ENCODE measurements around the gene POU2AF1.

The POU2AF1 gene

DNA sequence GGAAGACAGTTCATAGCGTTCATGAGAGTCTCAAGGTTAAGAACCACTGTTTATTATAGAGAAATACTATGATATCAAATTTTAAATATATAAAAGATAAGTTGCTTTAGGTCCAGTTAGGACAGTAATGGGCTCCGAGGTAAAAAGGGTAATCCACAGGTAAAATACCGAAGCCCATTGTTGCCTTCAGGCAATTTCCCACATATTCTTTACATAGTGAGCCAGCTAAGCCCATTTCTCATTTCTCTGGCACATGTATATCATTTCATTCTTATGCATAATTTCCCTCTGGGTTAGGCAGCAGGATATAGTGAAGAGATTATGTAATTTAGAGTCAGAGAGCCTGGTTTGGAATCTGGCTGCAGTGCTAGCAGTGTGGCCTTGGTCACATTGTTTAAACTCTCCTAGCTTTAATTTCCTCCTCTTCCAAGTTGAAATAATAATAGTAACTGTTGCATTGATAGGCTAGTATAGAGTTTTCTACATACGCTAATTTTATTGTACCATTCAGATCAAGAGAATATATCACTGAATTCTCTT is 7.6 kb upstream of the POU2AF1 start:
- Histone ChIP-seq H3K9ac (ENCODE audit: low read length) (no peak overlapping the region), H3K4me1 (ENCODE audit: control insufficient read depth, insufficient read depth, low read length) (no peaks in the 10 kb centered on the region), H3K27ac (ENCODE audit: low read depth, low read length) (no peak overlapping the region)

DNA sequence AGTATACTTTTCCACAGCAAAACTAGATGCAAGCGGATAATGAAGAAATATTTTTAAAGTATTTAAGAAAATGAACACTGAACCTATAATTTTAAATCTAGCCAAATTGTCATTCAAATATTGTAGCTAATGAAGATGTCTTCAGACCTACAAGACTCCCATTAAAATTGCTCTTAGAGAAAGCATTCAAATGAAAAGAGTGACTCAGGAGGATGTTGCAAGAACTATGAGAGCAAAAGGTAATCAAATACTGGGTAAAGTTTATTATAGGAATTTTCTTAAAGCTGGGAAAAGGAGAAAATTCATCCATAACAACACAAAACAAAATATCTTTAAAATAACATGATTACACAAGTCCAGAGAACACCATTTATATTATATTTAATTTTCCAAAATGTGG is 5.4 kb upstream of the POU2AF1 start:
- no peak overlapping the region for H3K9ac ChIP-seq (ENCODE audit: low read length)
- H3K27ac ChIP-seq (ENCODE audit: low read depth, low read length) = no peak overlapping the region
- no peak overlapping the region for H3K4me3 ChIP-seq (ENCODE audit: low read depth, low read length)
- no peaks in the 10 kb centered on the region for H3K4me1 ChIP-seq (ENCODE audit: control insufficient read depth, insufficient read depth, low read length)
- no peaks in the 10 kb centered on the region for H3K36me3 ChIP-seq (ENCODE audit: control insufficient read depth, insufficient read depth, low read length)
- H3K27me3 ChIP-seq (ENCODE audit: control insufficient read depth, insufficient read depth, low read length) = no peaks in the 10 kb centered on the region
- H3K9me3 ChIP-seq (ENCODE audit: control insufficient read depth, insufficient read depth, low read depth, low read length) = no peaks in the 10 kb centered on the region

More for the DNA sequence above, 7.6 kb upstream of the POU2AF1 start:
- Histone ChIP-seq H3K9me3 (ENCODE audit: control insufficient read depth, insufficient read depth, low read depth, low read length) (no peaks in the 10 kb centered on the region), H3K4me3 (ENCODE audit: low read depth, low read length) (no peak overlapping the region), H3K27me3 (ENCODE audit: control insufficient read depth, insufficient read depth, low read length) (no peaks in the 10 kb centered on the region), H3K36me3 (ENCODE audit: control insufficient read depth, insufficient read depth, low read length) (no peaks in the 10 kb centered on the region)

DNA sequence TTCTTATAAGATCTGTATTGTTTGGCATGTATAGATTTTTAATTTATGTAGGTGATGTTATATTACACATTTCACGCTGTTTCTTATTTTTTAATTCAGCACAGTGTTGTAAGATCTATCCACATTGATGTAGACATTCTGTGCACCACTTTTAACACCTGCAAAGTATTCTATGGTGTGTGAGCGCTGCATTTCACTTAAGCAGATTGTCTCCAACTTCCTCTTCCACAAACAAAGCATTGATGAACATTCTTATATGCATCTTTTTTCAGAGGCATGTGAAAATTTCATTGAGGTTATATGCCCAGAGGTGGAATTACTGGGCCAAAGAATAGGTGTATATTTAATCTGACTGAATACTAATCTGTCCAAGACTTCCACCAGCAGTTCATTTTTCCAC is 3.4 kb upstream of the POU2AF1 start:
- no peaks in the 10 kb centered on the region for H3K27me3 ChIP-seq (ENCODE audit: control insufficient read depth, insufficient read depth, low read length)
- no peaks in the 10 kb centered on the region for H3K9me3 ChIP-seq (ENCODE audit: control insufficient read depth, insufficient read depth, low read depth, low read length)
- H3K4me1 ChIP-seq (ENCODE audit: control insufficient read depth, insufficient read depth, low read length) = no peaks in the 10 kb centered on the region
- no peak overlapping the region for H3K9ac ChIP-seq (ENCODE audit: low read length)
- no peak overlapping the region for H3K27ac ChIP-seq (ENCODE audit: low read depth, low read length)
- no peaks in the 10 kb centered on the region for H3K36me3 ChIP-seq (ENCODE audit: control insufficient read depth, insufficient read depth, low read length)
- no peak overlapping the region for H3K4me3 ChIP-seq (ENCODE audit: low read depth, low read length)

DNA sequence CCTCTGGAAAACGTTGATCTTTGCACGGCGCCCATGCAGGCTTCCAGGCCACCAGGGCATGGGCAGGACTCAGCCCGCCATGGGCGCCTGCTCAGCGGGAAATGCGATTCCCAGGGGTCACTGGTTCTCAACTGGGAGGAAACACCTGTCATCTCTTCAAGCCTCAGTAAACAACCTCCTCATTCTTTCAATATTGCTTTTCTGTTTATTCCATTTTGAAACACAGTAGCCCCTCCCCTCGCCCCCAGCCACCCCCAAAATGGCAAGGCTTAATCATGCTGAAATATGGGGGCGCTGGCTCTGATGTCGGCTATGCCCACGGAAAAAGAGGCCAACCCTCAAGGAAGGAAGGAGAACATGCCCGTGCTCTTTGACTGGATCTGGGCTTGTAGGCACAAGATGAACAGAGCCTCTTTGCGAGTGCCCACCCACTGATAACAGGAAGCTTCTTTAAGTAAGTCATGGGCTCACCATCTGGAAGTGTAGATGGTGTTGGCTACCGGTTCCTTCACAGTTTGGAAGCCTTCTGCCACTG is 594 bp upstream of the POU2AF1 start:
- H3K4me3 ChIP-seq (ENCODE audit: low read depth, low read length) = no peak overlapping the region
- no peaks in the 10 kb centered on the region for H3K36me3 ChIP-seq (ENCODE audit: control insufficient read depth, insufficient read depth, low read length)
- H3K9me3 ChIP-seq (ENCODE audit: control insufficient read depth, insufficient read depth, low read depth, low read length) = no peaks in the 10 kb centered on the region
- H3K4me1 ChIP-seq (ENCODE audit: control insufficient read depth, insufficient read depth, low read length) = no peaks in the 10 kb centered on the region
- no peaks in the 10 kb centered on the region for H3K27me3 ChIP-seq (ENCODE audit: control insufficient read depth, insufficient read depth, low read length)
- no peak overlapping the region for H3K27ac ChIP-seq (ENCODE audit: low read depth, low read length)
- no peak overlapping the region for H3K9ac ChIP-seq (ENCODE audit: low read length)

DNA sequence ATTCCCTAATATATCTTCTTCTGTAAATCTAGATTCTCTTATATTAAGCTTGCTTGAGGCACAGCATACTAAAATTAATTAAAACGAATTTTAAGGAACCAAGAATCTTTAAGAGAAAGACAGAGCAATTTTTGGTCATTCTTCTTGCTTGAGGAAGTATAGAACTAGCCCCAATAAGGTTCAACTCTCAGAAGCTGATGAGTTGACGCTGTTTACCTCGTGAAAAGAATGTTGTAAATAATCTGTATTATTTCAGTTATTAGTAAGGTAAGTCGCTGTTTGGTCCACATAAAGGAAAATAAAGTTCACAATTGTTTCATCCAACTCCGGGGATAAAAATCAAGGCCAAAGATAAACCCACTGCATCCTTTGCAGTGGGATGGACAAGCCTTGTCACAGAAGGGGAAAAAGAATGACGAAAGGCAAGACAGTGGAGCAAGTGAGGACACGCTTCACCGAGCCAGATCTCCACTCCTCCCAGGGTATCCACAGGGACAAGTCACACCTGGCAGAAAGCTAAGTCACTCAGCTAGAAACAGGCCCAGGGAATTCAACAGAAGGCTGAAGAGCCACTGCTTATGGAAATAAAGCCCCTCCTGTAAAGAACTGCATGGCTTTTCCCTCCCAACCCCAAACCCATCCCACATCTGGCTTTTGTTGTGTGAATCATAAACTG is 752 bp downstream of the POU2AF1 start:
- Histone ChIP-seq H3K4me3 (ENCODE audit: low read depth, low read length) (no peak overlapping the region), H3K27me3 (ENCODE audit: control insufficient read depth, insufficient read depth, low read length) (no peaks in the 10 kb centered on the region), H3K36me3 (ENCODE audit: control insufficient read depth, insufficient read depth, low read length) (no peaks in the 10 kb centered on the region), H3K27ac (ENCODE audit: low read depth, low read length) (no peak overlapping the region), H3K9ac (ENCODE audit: low read length) (no peak overlapping the region), H3K9me3 (ENCODE audit: control insufficient read depth, insufficient read depth, low read depth, low read length) (no peaks in the 10 kb centered on the region), H3K4me1 (ENCODE audit: control insufficient read depth, insufficient read depth, low read length) (no peaks in the 10 kb centered on the region)

DNA sequence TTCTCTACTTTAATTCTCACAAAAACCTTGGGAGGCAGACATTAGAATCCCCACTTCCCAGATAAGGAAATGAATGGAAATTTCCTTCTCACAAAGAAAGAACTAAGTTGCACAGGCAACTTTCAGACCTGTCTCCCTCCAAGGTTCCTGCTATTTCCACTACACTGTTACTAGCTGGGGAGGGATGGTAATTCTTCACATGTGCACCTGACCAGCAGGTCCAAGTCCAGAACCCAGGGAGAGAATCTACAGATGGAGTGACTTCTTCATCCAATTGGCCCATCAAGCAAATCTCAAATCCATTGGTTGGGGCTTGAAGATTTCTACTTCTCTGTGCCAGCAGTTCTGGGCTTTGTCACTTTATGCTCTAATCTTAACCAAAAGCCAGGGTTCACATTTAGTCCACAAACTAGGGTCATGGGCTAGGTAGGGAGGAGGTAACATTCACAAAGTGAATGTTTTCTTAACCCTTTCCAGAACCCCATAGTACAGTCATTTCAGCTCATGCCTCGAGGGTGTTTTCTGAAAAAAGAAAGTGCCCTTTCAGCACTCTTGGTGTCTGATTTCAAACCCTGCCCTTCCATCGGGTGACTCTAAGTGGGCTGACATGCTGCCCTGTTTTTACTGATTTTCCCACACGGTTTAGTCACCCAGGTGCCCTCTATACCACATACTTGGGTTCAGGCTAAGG is 2.7 kb downstream of the POU2AF1 start:
- Histone ChIP-seq H3K9me3 (ENCODE audit: control insufficient read depth, insufficient read depth, low read depth, low read length) (no peaks in the 10 kb centered on the region), H3K27me3 (ENCODE audit: control insufficient read depth, insufficient read depth, low read length) (no peaks in the 10 kb centered on the region), H3K27ac (ENCODE audit: low read depth, low read length) (no peak overlapping the region), H3K9ac (ENCODE audit: low read length) (no peak overlapping the region), H3K36me3 (ENCODE audit: control insufficient read depth, insufficient read depth, low read length) (no peaks in the 10 kb centered on the region), H3K4me3 (ENCODE audit: low read depth, low read length) (no peak overlapping the region), H3K4me1 (ENCODE audit: control insufficient read depth, insufficient read depth, low read length) (no peaks in the 10 kb centered on the region)

DNA sequence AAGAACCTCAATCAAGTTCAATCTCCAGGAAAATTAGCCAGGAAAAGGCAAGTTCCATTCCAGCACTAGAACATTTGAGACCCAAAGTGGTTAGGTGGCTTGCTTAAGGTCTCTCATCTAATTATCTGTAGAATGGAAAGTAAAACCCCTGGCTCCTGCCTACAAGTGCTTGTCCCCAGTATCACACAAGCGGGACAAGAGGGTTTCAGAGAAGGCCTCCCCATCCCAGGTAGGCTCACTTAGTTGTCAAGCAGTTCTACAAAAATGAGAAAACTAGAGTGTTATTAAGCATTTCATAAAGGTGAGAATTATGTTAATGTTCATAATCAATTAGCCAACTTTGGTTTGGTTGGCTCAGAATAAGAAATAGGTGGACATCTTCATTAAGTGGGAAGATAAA is 5.5 kb downstream of the POU2AF1 start:
- H3K9me3 ChIP-seq (ENCODE audit: control insufficient read depth, insufficient read depth, low read depth, low read length) = no peaks in the 10 kb centered on the region
- no peaks in the 10 kb centered on the region for H3K4me1 ChIP-seq (ENCODE audit: control insufficient read depth, insufficient read depth, low read length)
- no peak overlapping the region for H3K4me3 ChIP-seq (ENCODE audit: low read depth, low read length)
- H3K9ac ChIP-seq (ENCODE audit: low read length) = no peak overlapping the region
- no peaks in the 10 kb centered on the region for H3K36me3 ChIP-seq (ENCODE audit: control insufficient read depth, insufficient read depth, low read length)
- no peaks in the 10 kb centered on the region for H3K27me3 ChIP-seq (ENCODE audit: control insufficient read depth, insufficient read depth, low read length)
- H3K27ac ChIP-seq (ENCODE audit: low read depth, low read length) = no peak overlapping the region

DNA sequence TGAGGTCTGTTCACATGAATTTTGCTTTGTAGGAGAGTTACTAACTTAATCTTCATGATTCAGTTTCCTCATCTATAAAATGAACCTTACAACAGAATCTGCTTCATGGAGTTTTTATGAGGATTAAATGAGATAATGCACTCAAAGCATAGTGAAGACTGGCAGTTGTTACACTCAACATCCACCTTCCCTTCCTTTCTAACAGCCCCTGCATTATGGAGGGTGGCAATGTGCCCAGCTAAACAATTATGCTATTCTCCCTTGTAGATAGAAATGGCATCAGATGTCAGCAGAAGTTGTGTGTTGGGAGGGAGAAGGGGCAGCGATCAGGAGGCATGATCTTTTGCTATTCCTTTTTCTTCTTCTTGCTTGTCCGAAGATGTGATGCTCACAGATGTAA is 6.5 kb downstream of the POU2AF1 start:
- H3K9me3 ChIP-seq (ENCODE audit: control insufficient read depth, insufficient read depth, low read depth, low read length) = no peaks in the 10 kb centered on the region
- H3K27ac ChIP-seq (ENCODE audit: low read depth, low read length) = no peak overlapping the region
- H3K4me3 ChIP-seq (ENCODE audit: low read depth, low read length) = no peak overlapping the region
- no peaks in the 10 kb centered on the region for H3K4me1 ChIP-seq (ENCODE audit: control insufficient read depth, insufficient read depth, low read length)
- no peaks in the 10 kb centered on the region for H3K36me3 ChIP-seq (ENCODE audit: control insufficient read depth, insufficient read depth, low read length)
- no peak overlapping the region for H3K9ac ChIP-seq (ENCODE audit: low read length)
- H3K27me3 ChIP-seq (ENCODE audit: control insufficient read depth, insufficient read depth, low read length) = no peaks in the 10 kb centered on the region

DNA sequence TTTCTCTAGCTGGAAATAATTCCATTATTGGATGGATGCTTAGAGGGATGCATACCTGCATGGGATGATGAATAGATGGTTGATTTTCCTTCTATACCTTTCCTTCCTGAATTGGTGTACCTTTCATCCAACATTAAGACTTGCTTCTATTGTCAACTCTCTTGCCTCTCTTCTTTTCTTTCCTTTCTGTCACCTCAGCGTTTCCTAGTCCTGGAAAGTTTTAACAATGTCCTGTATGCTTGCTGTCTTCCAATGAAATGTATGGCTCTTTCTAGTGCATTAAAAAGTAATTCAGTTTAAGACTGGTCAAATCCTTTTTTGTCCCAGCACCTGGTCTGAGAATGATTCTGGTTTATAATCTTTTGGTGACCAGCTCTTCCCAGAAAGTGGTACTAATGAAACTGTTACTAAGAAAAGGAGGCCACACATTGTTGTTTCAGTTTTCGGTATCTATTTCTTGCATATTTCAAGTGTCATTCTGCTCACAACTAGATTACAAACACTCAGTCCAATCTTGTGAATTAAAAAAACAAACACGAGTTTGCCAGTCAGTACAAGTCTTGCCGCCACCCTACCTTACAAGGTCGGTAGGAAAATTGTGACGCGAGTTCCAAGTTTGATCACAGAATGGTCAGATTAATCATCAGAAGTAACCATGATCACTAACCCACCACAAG is 8.0 kb downstream of the POU2AF1 start:
- H3K27ac ChIP-seq (ENCODE audit: low read depth, low read length) = no peak overlapping the region
- H3K9ac ChIP-seq (ENCODE audit: low read length) = no peak overlapping the region
- H3K9me3 ChIP-seq (ENCODE audit: control insufficient read depth, insufficient read depth, low read depth, low read length) = no peaks in the 10 kb centered on the region
- no peaks in the 10 kb centered on the region for H3K4me1 ChIP-seq (ENCODE audit: control insufficient read depth, insufficient read depth, low read length)
- H3K4me3 ChIP-seq (ENCODE audit: low read depth, low read length) = no peak overlapping the region
- no peaks in the 10 kb centered on the region for H3K36me3 ChIP-seq (ENCODE audit: control insufficient read depth, insufficient read depth, low read length)
- H3K27me3 ChIP-seq (ENCODE audit: control insufficient read depth, insufficient read depth, low read length) = no peaks in the 10 kb centered on the region

DNA sequence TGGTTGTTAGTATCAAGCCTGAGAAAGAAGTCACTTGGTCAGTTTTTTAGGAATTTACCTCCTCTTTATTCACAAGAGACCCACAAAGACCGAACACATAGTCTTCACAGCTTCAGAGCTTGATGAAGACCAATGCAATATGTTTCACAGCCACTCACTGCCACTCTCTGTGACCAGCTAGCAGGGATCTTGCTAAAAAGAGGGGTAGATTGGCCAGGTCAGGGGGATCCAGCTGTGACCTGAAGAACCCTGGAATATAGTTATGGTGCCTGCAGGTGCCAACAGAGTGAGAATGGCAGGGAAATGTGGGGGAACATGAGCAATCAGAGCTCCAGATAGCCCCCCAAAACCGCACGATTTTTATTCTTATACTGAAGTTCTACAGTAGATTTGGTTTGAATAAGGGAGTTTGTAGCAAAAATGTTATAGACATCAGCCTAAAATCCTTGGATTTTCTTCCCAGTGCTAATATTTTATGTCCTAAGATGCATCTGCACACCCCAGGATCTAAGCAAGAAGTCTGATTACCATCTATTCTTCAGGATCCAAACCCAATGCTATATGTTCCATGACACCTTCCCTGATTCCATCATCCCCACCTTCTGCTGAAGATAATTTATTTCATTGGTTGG is 8.7 kb downstream of the POU2AF1 start:
- Histone ChIP-seq H3K36me3 (ENCODE audit: control insufficient read depth, insufficient read depth, low read length) (no peaks in the 10 kb centered on the region), H3K27me3 (ENCODE audit: control insufficient read depth, insufficient read depth, low read length) (no peaks in the 10 kb centered on the region), H3K4me1 (ENCODE audit: control insufficient read depth, insufficient read depth, low read length) (no peaks in the 10 kb centered on the region), H3K4me3 (ENCODE audit: low read depth, low read length) (no peak overlapping the region), H3K9ac (ENCODE audit: low read length) (no peak overlapping the region), H3K27ac (ENCODE audit: low read depth, low read length) (no peak overlapping the region), H3K9me3 (ENCODE audit: control insufficient read depth, insufficient read depth, low read depth, low read length) (no peaks in the 10 kb centered on the region)

DNA sequence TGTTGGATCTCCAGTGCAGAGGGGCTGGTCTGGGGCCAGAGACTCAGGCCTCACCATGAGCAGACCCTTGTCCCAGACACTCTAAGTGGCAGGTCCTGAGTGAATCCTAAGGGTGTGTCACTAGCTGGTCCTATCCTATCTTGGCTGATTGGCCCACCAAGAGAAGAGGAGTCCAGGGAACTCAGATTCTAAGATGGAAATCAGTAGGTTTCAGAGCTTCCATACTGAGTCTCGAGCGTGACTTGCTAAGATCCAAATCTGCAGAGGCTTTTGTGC is 10.9 kb downstream of the POU2AF1 start:
- H3K27me3 ChIP-seq (ENCODE audit: control insufficient read depth, insufficient read depth, low read length) = no peaks in the 10 kb centered on the region
- no peaks in the 10 kb centered on the region for H3K4me1 ChIP-seq (ENCODE audit: control insufficient read depth, insufficient read depth, low read length)
- H3K36me3 ChIP-seq (ENCODE audit: control insufficient read depth, insufficient read depth, low read length) = no peaks in the 10 kb centered on the region
- no peak overlapping the region for H3K27ac ChIP-seq (ENCODE audit: low read depth, low read length)
- H3K9me3 ChIP-seq (ENCODE audit: control insufficient read depth, insufficient read depth, low read depth, low read length) = no peaks in the 10 kb centered on the region
- no peak overlapping the region for H3K9ac ChIP-seq (ENCODE audit: low read length)
- no peak overlapping the region for H3K4me3 ChIP-seq (ENCODE audit: low read depth, low read length)
